HEK293 (cell line): ENCODE measurements around the gene HOXA10.

Source experiments
- BCL11A ChIP-seq: fragments of 450-650 bp; formaldehyde crosslinking; IDR thresholded peaks from 2 replicates; pipeline ENCODE4 v1.5.1; 2016; ENCODE audit warnings: low read depth, missing biosample characterization, missing genetic modification characterization
- GLIS2 ChIP-seq: fragments of 450-650 bp; formaldehyde crosslinking; IDR thresholded peaks from 2 replicates; pipeline ENCODE4 v1.5.1; 2016; ENCODE audit warnings: missing biosample characterization, missing genetic modification characterization
- KLF8 ChIP-seq: fragments of 450-650 bp; formaldehyde crosslinking; IDR thresholded peaks from 2 replicates; pipeline ENCODE4 v1.5.1; 2016; ENCODE audit warnings: missing biosample characterization, missing genetic modification characterization
- SP7 ChIP-seq: fragments of 450-650 bp; formaldehyde crosslinking; IDR thresholded peaks from 2 replicates; pipeline ENCODE4 v1.5.1; 2016; ENCODE audit warnings: missing biosample characterization, missing genetic modification characterization
- WT1 ChIP-seq: fragments of 450-650 bp; formaldehyde crosslinking; IDR thresholded peaks from 2 replicates; pipeline ENCODE4 v1.5.1; 2016; ENCODE audit warnings: missing biosample characterization, missing genetic modification characterization
- ZBTB7A ChIP-seq: fragments of 450-650 bp; formaldehyde crosslinking; IDR thresholded peaks from 2 replicates; pipeline ENCODE4 v1.5.1; 2016; ENCODE audit warnings: low read depth, missing biosample characterization, missing genetic modification characterization
- ZBTB8A ChIP-seq: fragments of 450-650 bp; formaldehyde crosslinking; IDR thresholded peaks from 2 replicates; pipeline ENCODE4 v1.5.1; 2016; ENCODE audit warnings: missing biosample characterization, missing genetic modification characterization
- ZEB2 ChIP-seq: fragments of 450-650 bp; formaldehyde crosslinking; IDR thresholded peaks from 2 replicates; pipeline ENCODE4 v1.5.1; 2016; ENCODE audit warnings: missing biosample characterization, missing genetic modification characterization
- ZFHX2 ChIP-seq: fragments of 450-650 bp; formaldehyde crosslinking; conservative IDR thresholded peaks from 2 replicates; pipeline ENCODE4 v1.5.1; 2016; ENCODE audit warnings: missing biosample characterization, missing genetic modification characterization
- ZNF157 ChIP-seq: fragments of 450-650 bp; formaldehyde crosslinking; IDR thresholded peaks from 2 replicates; pipeline ENCODE4 v1.5.1; 2016; ENCODE audit warnings: missing biosample characterization, missing genetic modification characterization
- ZNF169 ChIP-seq: fragments of 450-650 bp; formaldehyde crosslinking; IDR thresholded peaks from 2 replicates; pipeline ENCODE4 v1.5.1; 2016; ENCODE audit warnings: missing biosample characterization, missing genetic modification characterization
- ZNF19 ChIP-seq: fragments of 450-650 bp; formaldehyde crosslinking; IDR thresholded peaks from 2 replicates; pipeline ENCODE4; 2016; ENCODE audit warnings: missing biosample characterization, missing genetic modification characterization, low read depth
- ZNF211 ChIP-seq: fragments of 450-650 bp; formaldehyde crosslinking; IDR thresholded peaks from 2 replicates; pipeline ENCODE4 v1.5.1; 2016; ENCODE audit warnings: low read depth, missing biosample characterization, missing genetic modification characterization
- ZNF248 ChIP-seq: fragments of 450-650 bp; formaldehyde crosslinking; IDR thresholded peaks from 2 replicates; pipeline ENCODE4 v1.5.1; 2017; ENCODE audit warnings: missing biosample characterization, missing genetic modification characterization
- ZNF354C ChIP-seq: fragments of 450-650 bp; formaldehyde crosslinking; IDR thresholded peaks from 2 replicates; pipeline ENCODE4 v1.5.1; 2016; ENCODE audit warnings: missing biosample characterization, missing genetic modification characterization, low read depth, borderline replicate concordance
- ZNF391 ChIP-seq: fragments of 450-650 bp; formaldehyde crosslinking; IDR thresholded peaks from 2 replicates; pipeline ENCODE4 v1.5.1; 2016; ENCODE audit warnings: low read depth, missing biosample characterization, missing genetic modification characterization, borderline replicate concordance
- ZNF555 ChIP-seq: fragments of 450-650 bp; formaldehyde crosslinking; conservative IDR thresholded peaks from 2 replicates; pipeline ENCODE4 v1.5.1; 2017; ENCODE audit warnings: missing biosample characterization, mild to moderate bottlenecking, missing genetic modification characterization, inconsistent platforms
- ZNF560 ChIP-seq: fragments of 450-650 bp; formaldehyde crosslinking; IDR thresholded peaks from 2 replicates; pipeline ENCODE4 v1.5.1; 2017; ENCODE audit warnings: missing biosample characterization, missing genetic modification characterization, borderline replicate concordance
- ZNF561 ChIP-seq: fragments of 450-650 bp; IDR thresholded peaks from 2 replicates; pipeline ENCODE4 v1.5.1; 2018; ENCODE audit warnings: missing biosample characterization, missing genetic modification characterization, borderline replicate concordance
- ZNF654 ChIP-seq: fragments of 450-650 bp; formaldehyde crosslinking; IDR thresholded peaks from 2 replicates; pipeline ENCODE4 v1.5.1; 2016; ENCODE audit warnings: low read depth, missing biosample characterization, missing genetic modification characterization
- TF ChIP-seq, protein P1 (sequence below): fragments of 450-650 bp; IDR thresholded peaks from 2 replicates; pipeline ENCODE4 v1.5.1; 2018; ENCODE audit warnings: missing biosample characterization, mild to moderate bottlenecking, missing genetic modification characterization
- TF ChIP-seq, protein P2 (sequence below): fragments of 450-650 bp; IDR thresholded peaks from 2 replicates; pipeline ENCODE4 v1.5.1; 2018; ENCODE audit warnings: missing biosample characterization, missing genetic modification characterization
- TF ChIP-seq, protein P3 (sequence below): fragments of 450-650 bp; formaldehyde crosslinking; IDR thresholded peaks from 2 replicates; pipeline ENCODE4 v1.5.1; 2016; ENCODE audit warnings: missing biosample characterization, missing genetic modification characterization
- TF ChIP-seq, protein P4 (sequence below): fragments of 450-650 bp; formaldehyde crosslinking; IDR thresholded peaks from 2 replicates; pipeline ENCODE4 v1.5.1; 2016; ENCODE audit warnings: missing biosample characterization, missing genetic modification characterization
- TF ChIP-seq, protein P5 (sequence below): fragments of 450-650 bp; formaldehyde crosslinking; IDR thresholded peaks from 2 replicates; pipeline ENCODE4 v1.5.1; 2017; ENCODE audit warnings: missing biosample characterization, missing genetic modification characterization

The HOXA10 gene

DNA sequence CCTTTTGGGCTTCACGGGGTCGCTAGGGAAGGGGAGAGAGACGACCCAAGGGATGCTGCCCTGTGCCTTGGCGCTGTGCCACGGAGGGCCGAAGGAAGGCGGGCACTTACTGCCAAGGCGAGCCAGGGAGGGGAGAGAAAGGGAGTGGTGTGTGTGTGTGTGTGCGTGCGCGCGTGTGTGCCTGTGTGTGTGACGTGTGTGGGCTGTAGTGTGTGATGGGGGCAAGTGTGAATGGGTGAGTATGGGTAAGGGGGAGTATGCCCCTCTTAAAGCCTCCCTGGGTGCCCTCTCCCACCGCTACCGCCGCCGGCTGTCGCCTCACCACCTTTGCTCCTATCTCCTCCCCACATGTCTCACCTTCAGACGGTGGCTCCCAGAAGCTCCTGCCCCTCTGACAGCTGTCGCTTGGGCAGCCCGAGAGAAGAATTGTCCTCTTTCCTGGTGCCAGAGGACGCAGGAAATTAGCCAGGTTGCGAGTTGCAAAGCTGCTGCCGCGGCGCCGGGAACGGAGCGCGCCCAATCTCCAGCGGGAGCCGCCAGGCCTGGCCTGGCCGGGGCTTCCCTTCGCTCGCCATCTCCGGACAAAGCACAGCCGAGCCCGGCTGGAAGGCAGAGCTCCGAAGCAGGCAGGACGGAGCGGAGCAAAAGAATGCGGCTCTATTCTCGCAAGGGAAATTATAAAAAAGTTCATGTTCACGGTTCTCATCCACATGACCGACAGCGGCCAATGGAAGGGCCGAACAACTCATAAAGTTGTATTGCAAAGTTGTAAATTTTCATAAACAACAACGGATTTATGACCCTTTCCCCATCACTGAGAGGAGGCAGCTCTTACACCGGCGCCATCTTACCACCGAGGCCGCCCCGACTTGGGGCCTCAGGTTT, 21.9 kb downstream of the HOXA10 start, which contains the start of gene HOXA3 (continued):
- TF ChIP-seq ZNF560 (no peak), ZNF169 (tag by site-specific recombination) (no peak), ZNF157 (tag by site-specific recombination) (no peak), ZNF211 (tag by site-specific recombination) (no peak), ZNF561 (no peak), ZBTB7A (tag by site-specific recombination) (no peak), ZNF391 (tag by site-specific recombination) (no peak), ZNF654 (tag by site-specific recombination) (no peak), WT1 (tag by site-specific recombination) (peak; percentile 88), BCL11A (tag by site-specific recombination) (no peak), ZFHX2 (peak; percentile 86), ZNF354C (tag by site-specific recombination) (no peak), ZBTB8A (tag by site-specific recombination) (peak; percentile 85), ZNF19 (tag by site-specific recombination) (no peak), GLIS2 (tag by site-specific recombination) (peak; percentile 98), ZNF248 (no peak), ZEB2 (tag by site-specific recombination) (0 out of 2 replicates have a peak, but pooled peaks have one; percentile 34), KLF8 (tag by site-specific recombination) (peak; percentile 74; the same call in 1 of the 2 replicates), ZNF555 (tag by site-specific recombination) (no peak), SP7 (tag by site-specific recombination) (peak; percentile 56)
- TF ChIP-seq, protein P1, sequence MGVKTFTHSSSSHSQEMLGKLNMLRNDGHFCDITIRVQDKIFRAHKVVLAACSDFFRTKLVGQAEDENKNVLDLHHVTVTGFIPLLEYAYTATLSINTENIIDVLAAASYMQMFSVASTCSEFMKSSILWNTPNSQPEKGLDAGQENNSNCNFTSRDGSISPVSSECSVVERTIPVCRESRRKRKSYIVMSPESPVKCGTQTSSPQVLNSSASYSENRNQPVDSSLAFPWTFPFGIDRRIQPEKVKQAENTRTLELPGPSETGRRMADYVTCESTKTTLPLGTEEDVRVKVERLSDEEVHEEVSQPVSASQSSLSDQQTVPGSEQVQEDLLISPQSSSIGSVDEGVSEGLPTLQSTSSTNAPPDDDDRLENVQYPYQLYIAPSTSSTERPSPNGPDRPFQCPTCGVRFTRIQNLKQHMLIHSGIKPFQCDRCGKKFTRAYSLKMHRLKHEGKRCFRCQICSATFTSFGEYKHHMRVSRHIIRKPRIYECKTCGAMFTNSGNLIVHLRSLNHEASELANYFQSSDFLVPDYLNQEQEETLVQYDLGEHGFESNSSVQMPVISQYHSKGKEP (tag by site-specific recombination): peak; percentile 75
- TF ChIP-seq, protein P2, sequence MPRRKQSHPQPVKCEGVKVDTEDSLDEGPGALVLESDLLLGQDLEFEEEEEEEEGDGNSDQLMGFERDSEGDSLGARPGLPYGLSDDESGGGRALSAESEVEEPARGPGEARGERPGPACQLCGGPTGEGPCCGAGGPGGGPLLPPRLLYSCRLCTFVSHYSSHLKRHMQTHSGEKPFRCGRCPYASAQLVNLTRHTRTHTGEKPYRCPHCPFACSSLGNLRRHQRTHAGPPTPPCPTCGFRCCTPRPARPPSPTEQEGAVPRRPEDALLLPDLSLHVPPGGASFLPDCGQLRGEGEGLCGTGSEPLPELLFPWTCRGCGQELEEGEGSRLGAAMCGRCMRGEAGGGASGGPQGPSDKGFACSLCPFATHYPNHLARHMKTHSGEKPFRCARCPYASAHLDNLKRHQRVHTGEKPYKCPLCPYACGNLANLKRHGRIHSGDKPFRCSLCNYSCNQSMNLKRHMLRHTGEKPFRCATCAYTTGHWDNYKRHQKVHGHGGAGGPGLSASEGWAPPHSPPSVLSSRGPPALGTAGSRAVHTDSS (tag by site-specific recombination): no peak
- TF ChIP-seq, protein P3, sequence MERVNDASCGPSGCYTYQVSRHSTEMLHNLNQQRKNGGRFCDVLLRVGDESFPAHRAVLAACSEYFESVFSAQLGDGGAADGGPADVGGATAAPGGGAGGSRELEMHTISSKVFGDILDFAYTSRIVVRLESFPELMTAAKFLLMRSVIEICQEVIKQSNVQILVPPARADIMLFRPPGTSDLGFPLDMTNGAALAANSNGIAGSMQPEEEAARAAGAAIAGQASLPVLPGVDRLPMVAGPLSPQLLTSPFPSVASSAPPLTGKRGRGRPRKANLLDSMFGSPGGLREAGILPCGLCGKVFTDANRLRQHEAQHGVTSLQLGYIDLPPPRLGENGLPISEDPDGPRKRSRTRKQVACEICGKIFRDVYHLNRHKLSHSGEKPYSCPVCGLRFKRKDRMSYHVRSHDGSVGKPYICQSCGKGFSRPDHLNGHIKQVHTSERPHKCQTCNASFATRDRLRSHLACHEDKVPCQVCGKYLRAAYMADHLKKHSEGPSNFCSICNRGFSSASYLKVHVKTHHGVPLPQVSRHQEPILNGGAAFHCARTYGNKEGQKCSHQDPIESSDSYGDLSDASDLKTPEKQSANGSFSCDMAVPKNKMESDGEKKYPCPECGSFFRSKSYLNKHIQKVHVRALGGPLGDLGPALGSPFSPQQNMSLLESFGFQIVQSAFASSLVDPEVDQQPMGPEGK (tag by site-specific recombination): peak; percentile 94
- TF ChIP-seq, protein P4, sequence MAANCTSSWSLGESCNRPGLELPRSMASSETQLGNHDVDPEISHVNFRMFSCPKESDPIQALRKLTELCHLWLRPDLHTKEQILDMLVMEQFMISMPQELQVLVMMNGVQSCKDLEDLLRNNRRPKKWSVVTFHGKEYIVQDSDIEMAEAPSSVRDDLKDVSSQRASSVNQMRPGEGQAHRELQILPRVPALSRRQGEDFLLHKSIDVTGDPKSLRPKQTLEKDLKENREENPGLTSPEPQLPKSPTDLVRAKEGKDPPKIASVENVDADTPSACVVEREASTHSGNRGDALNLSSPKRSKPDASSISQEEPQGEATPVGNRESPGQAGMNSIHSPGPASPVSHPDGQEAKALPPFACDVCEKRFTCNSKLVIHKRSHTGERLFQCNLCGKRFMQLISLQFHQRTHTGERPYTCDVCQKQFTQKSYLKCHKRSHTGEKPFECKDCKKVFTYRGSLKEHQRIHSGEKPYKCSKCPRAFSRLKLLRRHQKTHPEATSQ: no peak
- TF ChIP-seq, protein P5, sequence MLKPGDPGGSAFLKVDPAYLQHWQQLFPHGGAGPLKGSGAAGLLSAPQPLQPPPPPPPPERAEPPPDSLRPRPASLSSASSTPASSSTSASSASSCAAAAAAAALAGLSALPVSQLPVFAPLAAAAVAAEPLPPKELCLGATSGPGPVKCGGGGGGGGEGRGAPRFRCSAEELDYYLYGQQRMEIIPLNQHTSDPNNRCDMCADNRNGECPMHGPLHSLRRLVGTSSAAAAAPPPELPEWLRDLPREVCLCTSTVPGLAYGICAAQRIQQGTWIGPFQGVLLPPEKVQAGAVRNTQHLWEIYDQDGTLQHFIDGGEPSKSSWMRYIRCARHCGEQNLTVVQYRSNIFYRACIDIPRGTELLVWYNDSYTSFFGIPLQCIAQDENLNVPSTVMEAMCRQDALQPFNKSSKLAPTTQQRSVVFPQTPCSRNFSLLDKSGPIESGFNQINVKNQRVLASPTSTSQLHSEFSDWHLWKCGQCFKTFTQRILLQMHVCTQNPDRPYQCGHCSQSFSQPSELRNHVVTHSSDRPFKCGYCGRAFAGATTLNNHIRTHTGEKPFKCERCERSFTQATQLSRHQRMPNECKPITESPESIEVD (tag by site-specific recombination): peak; percentile 64; the same call in 1 of the 2 replicates
